Muscle of leg (tissue), 11 donors: Measurements from ENCODE around the gene DCAF15. TPM values are rescaled to one million over a fixed set of nuclear protein-coding genes. Genes with fewer than 3 reads are reported as not detected.

ENCODE experiments used
- DNase-seq: peaks from one replicate; pipeline ENCODE4 v3.0.0; 2013
- H3K27ac ChIP-seq: one replicate; pipeline ENCODE4 v1.5.1; 2013; ENCODE audit warnings: mild to moderate bottlenecking, low read length, control low read depth
- H3K27me3 ChIP-seq: one replicate; pipeline ENCODE4 v1.6.1; 2013; ENCODE audit warnings: low read length; ENCODE audit not compliant: control insufficient read depth, insufficient read depth
- H3K36me3 ChIP-seq: one replicate; pipeline ENCODE4 v1.6.1; 2013; ENCODE audit warnings: low read length; ENCODE audit not compliant: control insufficient read depth, insufficient read depth
- H3K4me1 ChIP-seq: one replicate; pipeline ENCODE4 v1.6.1; 2013; ENCODE audit warnings: low read length; ENCODE audit not compliant: control insufficient read depth, insufficient read depth
- H3K4me3 ChIP-seq: one replicate; pipeline ENCODE4 v1.5.1; 2013; ENCODE audit warnings: low read length, control low read depth
- H3K9me3 ChIP-seq: replicated peaks from 2 replicates; pipeline ENCODE4 v1.6.1; 2013; ENCODE audit warnings: low read depth, low read length; ENCODE audit not compliant: control insufficient read depth
- WGBS: methylation state at CpG from one replicate; pipeline ENCODE4 v1.1.5; 2013; ENCODE audit warnings: missing lambda C conversion rate; ENCODE audit not compliant: insufficient coverage; 5-methylcytosine and 5-hydroxymethylcytosine counted together
- polyA plus RNA-seq, 8 donors: library from polyadenylated mRNA; unstranded; fragments of 120-200 nt; gene quantifications; one replicate each; pipeline versions ENCODE4 v1.2.1 to v1.2.3, GENCODE V29; 2013; ENCODE audit warnings: inconsistent platforms in 1 of 8, low replicate concordance in 1 of 8; ENCODE audit not compliant: insufficient read length in 8 of 8, insufficient read depth in 1 of 8
- total RNA-seq: library from RNA; stranded (reverse); fragments of 120-200 nt; gene quantifications from one replicate; pipeline ENCODE4 v1.2.4, GENCODE V29; 2013

DCAF15 gene
- total and polyA plus RNA-seq, 9 donors: 14.9 to 26.1 (median 20.8) TPM

- H3K27ac ChIP-seq: peak overlapping the region; percentile 83
Observed at GRCh38 chr19:14002571-14003250, 50.4 kb downstream of the DCAF15 start.

GRCh38 chr19:14003251-14004055 is 51.1 kb downstream of the DCAF15 start:
- peaks cover 8% of the 10 kb centered on the region for H3K36me3 ChIP-seq
- 67% methylated on average over 2 of the region's 10 CpGs for WGBS
- no peak overlapping the region for H3K4me3 ChIP-seq
- H3K4me1 ChIP-seq: peaks cover 23% of the 10 kb centered on the region
- no peak for DNase-seq
- peaks cover 9% of the 10 kb centered on the region for H3K9me3 ChIP-seq
- H3K27ac ChIP-seq: peak overlapping the region; percentile 83
- H3K27me3 ChIP-seq: no peaks in the 10 kb centered on the region

More at GRCh38 chr19:14002571-14003250, 50.4 kb downstream of the DCAF15 start:
- 48% methylated on average over 7 of the region's 13 CpGs for WGBS
- Histone ChIP-seq H3K36me3 (peaks cover 11% of the 10 kb centered on the region), H3K9me3 (peaks cover 10% of the 10 kb centered on the region), H3K4me3 (no peak overlapping the region), H3K27me3 (no peaks in the 10 kb centered on the region), H3K4me1 (peaks cover 23% of the 10 kb centered on the region)
- DNase-seq: no peak

- no peaks in the 10 kb centered on the region for H3K27me3 ChIP-seq
- no peaks in the 10 kb centered on the region for H3K9me3 ChIP-seq
- peaks cover 23% of the 10 kb centered on the region for H3K4me1 ChIP-seq
- 23% methylated on average over 9 of the region's 14 CpGs for WGBS
- no peak overlapping the region for H3K4me3 ChIP-seq
- peaks cover 2% of the 10 kb centered on the region for H3K36me3 ChIP-seq
- peak overlapping the region; percentile 99 for H3K27ac ChIP-seq
- DNase-seq: peak; percentile 73
Observed at GRCh38 chr19:14004619-14005348, 52.5 kb downstream of the DCAF15 start.

DNA sequence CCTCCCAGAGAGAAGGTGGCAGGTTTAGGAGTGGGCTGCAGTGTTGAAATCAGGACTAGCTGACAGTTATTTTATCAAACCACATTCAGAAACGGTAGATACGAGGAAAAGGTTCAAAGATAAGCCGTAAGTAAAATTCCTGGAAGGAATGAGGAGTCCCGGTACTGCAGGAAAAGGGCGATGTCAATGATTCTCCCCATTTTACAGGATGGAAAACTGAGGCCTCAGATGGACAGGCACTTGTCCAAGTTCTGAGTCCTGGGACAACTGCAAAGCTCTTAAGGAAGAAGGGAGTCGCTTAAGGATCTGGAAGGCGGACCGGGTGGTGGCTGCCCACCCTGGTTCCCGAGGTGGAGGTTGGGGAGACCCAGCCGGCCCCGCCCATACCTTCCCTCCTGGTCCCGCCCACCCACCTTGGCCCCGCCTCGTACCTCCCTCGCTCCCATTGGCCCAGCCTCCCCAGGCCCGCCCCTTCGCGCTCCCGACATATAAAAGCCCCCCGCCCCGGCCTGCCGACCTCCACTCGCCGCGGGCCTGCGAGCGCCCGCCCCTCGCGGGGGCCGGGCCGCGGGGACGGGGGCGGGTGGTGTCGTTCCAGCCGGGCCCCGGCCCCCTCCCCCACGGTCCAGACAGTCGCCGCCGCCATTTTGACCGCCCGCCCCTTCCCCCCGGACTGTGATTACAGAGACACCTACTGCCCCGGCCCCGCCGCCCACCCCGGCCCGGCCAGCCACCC is 53.2 kb downstream of the DCAF15 start:
- H3K9me3 ChIP-seq: no peaks in the 10 kb centered on the region
- H3K36me3 ChIP-seq: peaks cover 2% of the 10 kb centered on the region
- H3K27ac ChIP-seq: peak overlapping the region; percentile 99
- peak overlapping the region; percentile 73 for H3K4me3 ChIP-seq
- no peaks in the 10 kb centered on the region for H3K27me3 ChIP-seq
- 9% methylated on average over 38 of the region's 50 CpGs for WGBS
- peak; percentile 94 for DNase-seq
- H3K4me1 ChIP-seq: peaks cover 23% of the 10 kb centered on the region

DNA sequence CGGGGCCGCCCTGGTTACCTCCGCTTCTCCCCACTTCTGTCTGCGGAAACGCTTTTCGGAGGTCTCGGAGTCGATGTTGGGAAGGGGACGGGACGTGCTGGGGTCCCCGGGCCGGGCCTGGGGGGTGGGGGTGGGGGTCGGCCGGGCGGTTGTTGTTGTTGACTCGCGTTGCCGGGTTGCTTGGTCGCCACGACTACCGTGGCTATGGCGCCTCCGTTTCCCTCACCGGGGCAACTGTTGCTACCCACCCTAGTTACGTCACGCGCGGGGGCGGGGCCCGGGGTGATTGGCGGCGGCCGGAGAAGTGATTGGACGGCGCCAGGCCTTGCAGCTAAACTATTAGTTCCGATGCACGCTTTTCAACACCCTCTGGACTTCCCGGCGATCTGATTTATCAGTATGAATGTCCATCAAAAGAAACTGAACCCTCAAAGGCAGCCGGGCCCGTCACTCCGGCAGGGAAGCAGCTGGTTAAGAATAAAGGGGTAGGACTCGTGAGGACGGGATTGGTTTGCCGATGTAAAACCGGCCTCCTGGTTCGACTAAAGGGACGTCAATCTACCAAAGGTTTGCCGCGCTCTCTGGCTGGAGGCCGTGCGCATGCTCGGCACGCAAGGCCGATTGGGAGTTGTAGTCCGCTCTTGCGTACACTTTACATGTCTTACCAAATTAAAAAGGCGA is 53.9 kb downstream of the DCAF15 start, which contains the start of gene RFX1:
TSS of gene RFX1 (minus strand) at position 236 of the 681 bp plus-strand sequence. CDS start 12,477 bp downstream, outside the sequence.
- no peaks in the 10 kb centered on the region for H3K27me3 ChIP-seq
- WGBS: 0% methylated on average over 35 of the region's 58 CpGs
- no peaks in the 10 kb centered on the region for H3K36me3 ChIP-seq
- H3K9me3 ChIP-seq: no peaks in the 10 kb centered on the region
- peak; percentile 100 for DNase-seq
- peak within 1 kb of the TSS; percentile 99 for H3K27ac ChIP-seq
- peaks cover 23% of the 10 kb centered on the region for H3K4me1 ChIP-seq
- H3K4me3 ChIP-seq: peak within 1 kb of the TSS; percentile 80

DNA sequence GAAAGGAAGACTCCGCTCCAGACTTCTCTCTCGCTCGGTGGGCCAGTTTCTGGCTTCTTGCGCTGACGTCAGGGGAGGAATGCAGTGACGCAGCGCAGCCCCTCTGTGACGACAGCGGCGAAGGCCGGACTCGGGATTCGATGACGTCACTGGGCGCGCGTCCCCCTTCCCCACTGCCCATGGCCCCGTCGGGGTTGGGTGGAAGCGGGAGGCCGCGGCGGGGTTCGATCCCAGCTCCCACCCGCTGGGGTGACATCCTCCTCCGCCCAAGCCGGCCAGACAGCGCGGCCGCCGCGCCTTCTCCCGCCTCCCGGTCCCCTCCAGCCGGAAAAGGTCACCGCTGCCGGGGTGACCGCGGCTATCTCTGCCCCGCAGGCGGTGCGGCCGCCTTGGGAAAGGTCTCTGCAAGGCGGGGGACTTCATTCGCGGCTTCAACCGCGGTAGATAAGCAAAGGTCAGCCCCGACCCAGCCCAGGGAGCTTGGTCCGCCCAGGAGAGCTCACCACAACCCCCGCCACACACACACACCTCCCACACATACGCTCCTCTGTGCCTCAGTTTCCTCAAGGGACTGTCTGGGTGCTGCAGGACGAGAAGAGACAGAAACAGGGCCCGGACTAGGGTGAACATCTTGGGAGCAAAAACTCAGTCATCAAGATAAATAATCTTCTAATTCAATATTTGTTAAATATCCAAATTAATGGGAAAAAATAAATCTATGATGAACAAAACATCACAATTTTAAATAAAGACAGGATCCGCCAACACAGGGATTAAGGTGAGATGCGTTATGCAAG is 54.7 kb downstream of the DCAF15 start:
- Histone ChIP-seq H3K9me3 (no peaks in the 10 kb centered on the region), H3K27me3 (no peaks in the 10 kb centered on the region), H3K4me3 (peak overlapping the region; percentile 80), H3K36me3 (no peaks in the 10 kb centered on the region), H3K4me1 (peaks cover 23% of the 10 kb centered on the region), H3K27ac (peak overlapping the region; percentile 99)
- DNase-seq: no peak
- under 1% methylated on average over 43 of the region's 56 CpGs for WGBS

Other genes with a start within 250 kb of the DCAF15 start
- 25.8 TPM for gene MRI1, start 188.0 kb upstream of the DCAF15 start, total RNA-seq
- 10 to 100 TPM; 15.6 to 27.9 (median 20.2) TPM for gene MRI1, start 188.0 kb upstream of the DCAF15 start, polyA plus RNA-seq
- gene C19orf53, start 178.1 kb upstream of the DCAF15 start, total RNA-seq: 107 TPM
- 100 to 1,000 TPM; 108 to 139 (median 120) TPM for gene C19orf53, start 178.1 kb upstream of the DCAF15 start, polyA plus RNA-seq
- gene ZSWIM4, start 157.1 kb upstream of the DCAF15 start, total RNA-seq: 1.5 TPM
- gene ZSWIM4, start 157.1 kb upstream of the DCAF15 start, polyA plus RNA-seq: 1 to 10 TPM; 3.1 to 6.1 (median 4.5) TPM
- gene NANOS3, start 75.4 kb upstream of the DCAF15 start, total RNA-seq: 2.6 TPM
- gene NANOS3, start 75.4 kb upstream of the DCAF15 start, polyA plus RNA-seq: 1 to 10 TPM in 7 of 8 donors, under 1 TPM in 1; 0.71 to 3.4 (median 1.4) TPM
- 2.1 TPM for gene BRME1, start 46.4 kb upstream of the DCAF15 start, total RNA-seq
- 1 to 10 TPM; 2.4 to 6.1 (median 4.0) TPM for gene BRME1, start 46.4 kb upstream of the DCAF15 start, polyA plus RNA-seq
- gene CC2D1A, start 46.3 kb upstream of the DCAF15 start, total RNA-seq: 8.7 TPM
- 10 to 100 TPM; 12.0 to 18.6 (median 15.3) TPM for gene CC2D1A, start 46.3 kb upstream of the DCAF15 start, polyA plus RNA-seq
- gene PODNL1, start 14.1 kb upstream of the DCAF15 start, total RNA-seq: 0.09 TPM
- 1 to 10 TPM in 2 of 8 donors, under 1 TPM in 6; 0.63 to 1.4 (median 0.98) TPM for gene PODNL1, start 14.1 kb upstream of the DCAF15 start, polyA plus RNA-seq
- gene RFX1, start 53.8 kb downstream of the DCAF15 start, total RNA-seq: 1.8 TPM
- gene RFX1, start 53.8 kb downstream of the DCAF15 start, polyA plus RNA-seq: 1 to 10 TPM; 6.2 to 9.5 (median 7.3) TPM
- gene RLN3, start 75.6 kb downstream of the DCAF15 start, total RNA-seq: not detected
- gene RLN3, start 75.6 kb downstream of the DCAF15 start, polyA plus RNA-seq: not detected
- 3.4 TPM for gene IL27RA, start 79.3 kb downstream of the DCAF15 start, total RNA-seq
- gene IL27RA, start 79.3 kb downstream of the DCAF15 start, polyA plus RNA-seq: 1 to 10 TPM; 1.9 to 6.1 (median 4.1) TPM
- 0.18 TPM for gene PALM3, start 109.6 kb downstream of the DCAF15 start, total RNA-seq
- 1 to 10 TPM in 5 of 8 donors, under 1 TPM in 3; 0.33 to 2.3 (median 1.2) TPM for gene PALM3, start 109.6 kb downstream of the DCAF15 start, polyA plus RNA-seq
- gene MISP3, start 120.3 kb downstream of the DCAF15 start, total RNA-seq: 0.62 TPM
- 1 to 10 TPM in 2 of 8 donors, under 1 TPM in 6; 0.65 to 1.4 (median 0.78) TPM for gene MISP3, start 120.3 kb downstream of the DCAF15 start, polyA plus RNA-seq
- 0.18 TPM for gene C19orf67, start 133.3 kb downstream of the DCAF15 start, total RNA-seq
- gene C19orf67, start 133.3 kb downstream of the DCAF15 start, polyA plus RNA-seq: not detected
- gene SAMD1, start 138.2 kb downstream of the DCAF15 start, total RNA-seq: 27.1 TPM
- gene SAMD1, start 138.2 kb downstream of the DCAF15 start, polyA plus RNA-seq: 10 to 100 TPM; 38.3 to 53.6 (median 44.8) TPM
- gene PRKACA, start 165.3 kb downstream of the DCAF15 start, total RNA-seq: 121 TPM
- gene PRKACA, start 165.3 kb downstream of the DCAF15 start, polyA plus RNA-seq: 100 to 1,000 TPM; 303 to 485 (median 426) TPM
- 6.6 TPM for gene ASF1B, start 184.1 kb downstream of the DCAF15 start, total RNA-seq
- gene ASF1B, start 184.1 kb downstream of the DCAF15 start, polyA plus RNA-seq: 10 to 100 TPM in 7 of 8 donors, 1 to 10 TPM in 1; 8.2 to 15.1 (median 12.7) TPM